Naive B cell (primary cell): Measurements from ENCODE around the gene FAM184B. TPM values are rescaled to one million over a fixed set of nuclear protein-coding genes. Genes with fewer than 3 reads are reported as not detected.

ENCODE experiments used
- ATAC-seq, 2 donors: fragments of 150-1000 bp; cut with Tn5 transposase; 2 replicates each; pipeline ENCODE4 v1.10.0; 2021; ENCODE audit warnings: low read depth in 2 of 2, mild to moderate bottlenecking in 2 of 2, moderate library complexity in 2 of 2
- DNase-seq: peaks from one replicate; pipeline ENCODE4 v3.0.0; 2022
- H3K27ac Mint-ChIP-seq, 6 donors: one replicate each; pipeline ENCODE4 v1.8.0; 2020 to 2022; ENCODE audit warnings: mild to moderate bottlenecking in 6 of 6, mixed read lengths in 6 of 6, moderate library complexity in 5 of 6, inconsistent platforms in 2 of 6
- H3K27me3 Mint-ChIP-seq, 3 donors: one replicate each; pipeline ENCODE4 v1.8.0; 2021 to 2022; ENCODE audit warnings: mixed read lengths in 3 of 3, mild to moderate bottlenecking in 1 of 3
- H3K36me3 Mint-ChIP-seq, 2 donors: one replicate each; pipeline ENCODE4 v1.8.0; 2020 to 2022; ENCODE audit warnings: mixed read lengths in 2 of 2, inconsistent platforms in 1 of 2, mild to moderate bottlenecking in 1 of 2
- H3K4me1 Mint-ChIP-seq, 3 donors: one replicate each; pipeline ENCODE4 v1.8.0; 2020 to 2022; ENCODE audit warnings: mixed read lengths in 3 of 3, inconsistent platforms in 1 of 3, mild to moderate bottlenecking in 1 of 3, moderate library complexity in 1 of 3
- H3K4me3 Mint-ChIP-seq, 8 donors: one replicate each; pipeline ENCODE4 v1.8.0; 2020 to 2022; ENCODE audit warnings: mild to moderate bottlenecking in 8 of 8, mixed read lengths in 8 of 8, moderate library complexity in 8 of 8, inconsistent platforms in 2 of 8
- H3K9me3 Mint-ChIP-seq, 7 donors: one replicate each; pipeline ENCODE4 v1.8.0; 2020 to 2022; ENCODE audit warnings: mixed read lengths in 7 of 7, mild to moderate bottlenecking in 5 of 7, inconsistent platforms in 2 of 7, moderate library complexity in 1 of 7
- polyA plus RNA-seq, 6 donors: library from polyadenylated mRNA; unstranded; fragments of 300-500 nt; fragmentation: Illumina TruSeq; gene quantifications; one replicate each; pipeline ENCODE4 v1.2.3, GENCODE V29; 2021; ENCODE audit warnings: low read depth in 6 of 6

FAM184B gene
- polyA plus RNA-seq, 6 donors from 2014 or later = not detected

GRCh38 chr4:17797808-17798207, 16.4 kb upstream of the FAM184B start:
- no peaks in the 10 kb centered on the region for H3K27me3 Mint-ChIP-seq
- DNase-seq (no peak), ATAC-seq (no peak)
- H3K36me3 Mint-ChIP-seq = peaks cover 0 to 11% of the 10 kb centered on the region in 2 donors
- peaks cover 0 to 6% (median 0%) of the 10 kb centered on the region in 3 donors for H3K4me1 Mint-ChIP-seq
- H3K27ac Mint-ChIP-seq = no peak overlapping the region
- no peak overlapping the region for H3K4me3 Mint-ChIP-seq
- H3K9me3 Mint-ChIP-seq = no peaks in the 10 kb centered on the region

DNA sequence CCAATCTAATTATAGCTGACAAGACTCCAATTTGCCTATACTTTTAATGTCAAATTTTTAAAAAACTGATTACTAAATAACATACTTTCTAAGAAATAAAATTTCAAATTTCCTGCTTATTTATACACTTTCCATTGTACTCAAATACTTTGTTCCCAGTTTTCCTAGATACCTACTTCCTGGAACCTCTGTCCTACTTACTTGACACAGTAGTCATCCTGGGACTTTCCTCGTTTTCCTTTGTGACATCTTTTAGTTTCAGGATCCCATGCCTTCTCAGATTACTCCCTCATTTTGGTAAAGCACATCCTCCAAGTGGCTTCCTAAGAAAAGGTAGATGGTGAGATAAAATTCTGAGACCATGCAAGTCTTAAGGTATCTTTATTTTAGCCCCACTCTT, 13.3 kb upstream of the FAM184B start:
- peak overlapping the region in 1 of 6 donors; percentile 14 for H3K27ac Mint-ChIP-seq
- H3K27me3 Mint-ChIP-seq = no peaks in the 10 kb centered on the region
- no peaks in the 10 kb centered on the region for H3K36me3 Mint-ChIP-seq
- H3K4me1 Mint-ChIP-seq = peaks cover 0 to 2% (median 0%) of the 10 kb centered on the region in 3 donors
- H3K4me3 Mint-ChIP-seq = no peak overlapping the region
- DNase-seq (no peak), ATAC-seq (no peak)
- peaks cover 0 to 3% (median 0%) of the 10 kb centered on the region in 7 donors for H3K9me3 Mint-ChIP-seq

GRCh38 chr4:17788956-17789355, 7.5 kb upstream of the FAM184B start:
- no peak for DNase-seq
- Mint-ChIP-seq H3K4me3 (no peak overlapping the region), H3K27me3 (peaks cover 0 to 5% (median 0%) of the 10 kb centered on the region in 3 donors), H3K36me3 (peaks cover 7 to 15% of the 10 kb centered on the region in 2 donors), H3K4me1 (peaks cover 0 to 6% (median 5%) of the 10 kb centered on the region in 3 donors), H3K27ac (no peak overlapping the region), H3K9me3 (peaks cover 0 to 3% (median 0%) of the 10 kb centered on the region in 7 donors)
- no peak for ATAC-seq

DNA sequence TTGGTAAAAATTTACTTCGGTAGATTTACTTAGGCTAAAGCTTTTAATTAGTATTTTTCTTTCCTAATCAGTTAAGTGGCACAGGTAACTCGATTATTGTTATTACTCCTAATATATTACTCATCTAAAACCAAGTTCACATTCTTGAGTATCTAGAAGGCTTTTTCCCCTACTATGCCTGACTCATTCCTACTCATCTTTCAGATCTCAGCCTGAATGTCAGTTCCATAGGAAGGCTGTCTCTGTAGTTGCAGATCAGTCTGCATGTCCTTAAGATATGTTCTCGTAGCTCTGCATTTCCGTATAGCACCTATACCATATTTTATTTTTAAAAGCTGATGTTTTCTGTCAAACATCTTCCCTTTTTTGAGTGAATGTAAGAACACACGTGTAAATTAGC, 5.9 kb upstream of the FAM184B start:
- peaks cover 0 to 7% (median 5%) of the 10 kb centered on the region in 3 donors for H3K4me1 Mint-ChIP-seq
- no peak overlapping the region for H3K4me3 Mint-ChIP-seq
- H3K36me3 Mint-ChIP-seq = peaks cover 7 to 15% of the 10 kb centered on the region in 2 donors
- no peak for DNase-seq
- H3K9me3 Mint-ChIP-seq = peaks cover 0 to 3% (median 0%) of the 10 kb centered on the region in 7 donors
- no peak for ATAC-seq
- peaks cover 0 to 5% (median 3%) of the 10 kb centered on the region in 3 donors for H3K27me3 Mint-ChIP-seq
- H3K27ac Mint-ChIP-seq = no peak overlapping the region

GRCh38 chr4:17786567-17786966, 5.1 kb upstream of the FAM184B start:
- peaks cover 15 to 20% of the 10 kb centered on the region in 2 donors for H3K36me3 Mint-ChIP-seq
- peaks cover 7 to 12% (median 10%) of the 10 kb centered on the region in 3 donors for H3K27me3 Mint-ChIP-seq
- H3K4me1 Mint-ChIP-seq = peaks cover 2 to 14% (median 11%) of the 10 kb centered on the region in 3 donors
- H3K9me3 Mint-ChIP-seq = peaks cover 0 to 6% (median 0%) of the 10 kb centered on the region in 7 donors
- peak overlapping the region in 1 of 6 donors; percentile 74 for H3K27ac Mint-ChIP-seq
- DNase-seq (no peak), ATAC-seq (no peak)
- H3K4me3 Mint-ChIP-seq = no peak overlapping the region

GRCh38 chr4:17785858-17786257, 4.4 kb upstream of the FAM184B start:
- Mint-ChIP-seq H3K36me3 (peaks cover 15 to 20% of the 10 kb centered on the region in 2 donors), H3K9me3 (peaks cover 0 to 6% (median 0%) of the 10 kb centered on the region in 7 donors), H3K4me1 (peaks cover 4 to 14% (median 13%) of the 10 kb centered on the region in 3 donors), H3K4me3 (no peak overlapping the region), H3K27me3 (peaks cover 10 to 14% (median 12%) of the 10 kb centered on the region in 3 donors), H3K27ac (no peak overlapping the region)
- ATAC-seq (no peak), DNase-seq (no peak)

GRCh38 chr4:17780501-17781299, 721 bp downstream of the FAM184B start:
- peaks cover 5 to 8% of the 10 kb centered on the region in 2 donors for H3K36me3 Mint-ChIP-seq
- H3K27me3 Mint-ChIP-seq = peaks cover 25 to 38% (median 32%) of the 10 kb centered on the region in 3 donors
- H3K4me1 Mint-ChIP-seq = peaks cover 4 to 9% (median 9%) of the 10 kb centered on the region in 3 donors
- DNase-seq = no peak
- H3K4me3 Mint-ChIP-seq = peak overlapping the region in 3 of 8 donors; percentile 6 to 41 (median 29)
- no peak overlapping the region for H3K27ac Mint-ChIP-seq
- peaks cover 0 to 6% (median 0%) of the 10 kb centered on the region in 7 donors for H3K9me3 Mint-ChIP-seq
- ATAC-seq = no peak

DNA sequence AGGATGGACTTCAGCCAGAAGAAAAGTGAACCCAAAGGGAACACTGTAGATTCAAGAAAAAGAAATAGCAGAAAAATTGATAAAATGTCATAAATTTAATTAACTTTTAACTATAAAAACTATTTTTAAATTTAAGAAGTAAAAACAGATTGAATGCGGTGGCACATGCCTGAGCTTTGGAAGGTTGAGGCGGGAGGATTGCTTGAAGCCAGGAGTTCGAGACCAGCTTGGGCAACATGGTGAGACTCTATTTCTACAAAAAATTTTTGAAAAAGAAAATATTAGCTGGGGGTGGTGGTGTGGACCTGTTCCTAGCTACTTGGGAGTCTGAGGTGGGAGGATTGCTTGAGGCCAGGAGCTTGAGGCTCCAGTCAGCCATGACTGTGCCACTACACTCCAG, 3.0 kb downstream of the FAM184B start:
- Mint-ChIP-seq H3K9me3 (peaks cover 0 to 6% (median 0%) of the 10 kb centered on the region in 7 donors), H3K27ac (no peak overlapping the region), H3K36me3 (peaks cover 5 to 8% of the 10 kb centered on the region in 2 donors), H3K4me3 (no peak overlapping the region), H3K4me1 (peaks cover 4 to 9% (median 9%) of the 10 kb centered on the region in 3 donors), H3K27me3 (peaks cover 26 to 38% (median 37%) of the 10 kb centered on the region in 3 donors)
- ATAC-seq = no peak
- DNase-seq = no peak

- H3K4me3 Mint-ChIP-seq = no peak overlapping the region
- H3K4me1 Mint-ChIP-seq = no peaks in the 10 kb centered on the region
- no peaks in the 10 kb centered on the region for H3K36me3 Mint-ChIP-seq
- DNase-seq = no peak
- peaks cover 0 to 12% (median 4%) of the 10 kb centered on the region in 3 donors for H3K27me3 Mint-ChIP-seq
- no peak for ATAC-seq
- peaks cover 0 to 3% (median 0%) of the 10 kb centered on the region in 7 donors for H3K9me3 Mint-ChIP-seq
- H3K27ac Mint-ChIP-seq = no peak overlapping the region
Observed at GRCh38 chr4:17773135-17773698, 8.2 kb downstream of the FAM184B start.

GRCh38 chr4:17771284-17771908, 10.0 kb downstream of the FAM184B start:
- H3K27ac Mint-ChIP-seq = no peak overlapping the region
- H3K4me3 Mint-ChIP-seq = no peak overlapping the region
- DNase-seq (no peak), ATAC-seq (no peak)
- H3K4me1 Mint-ChIP-seq = no peaks in the 10 kb centered on the region
- H3K9me3 Mint-ChIP-seq = peaks cover 0 to 8% (median 0%) of the 10 kb centered on the region in 7 donors
- no peaks in the 10 kb centered on the region for H3K36me3 Mint-ChIP-seq
- peaks cover 0 to 12% (median 6%) of the 10 kb centered on the region in 3 donors for H3K27me3 Mint-ChIP-seq

DNA sequence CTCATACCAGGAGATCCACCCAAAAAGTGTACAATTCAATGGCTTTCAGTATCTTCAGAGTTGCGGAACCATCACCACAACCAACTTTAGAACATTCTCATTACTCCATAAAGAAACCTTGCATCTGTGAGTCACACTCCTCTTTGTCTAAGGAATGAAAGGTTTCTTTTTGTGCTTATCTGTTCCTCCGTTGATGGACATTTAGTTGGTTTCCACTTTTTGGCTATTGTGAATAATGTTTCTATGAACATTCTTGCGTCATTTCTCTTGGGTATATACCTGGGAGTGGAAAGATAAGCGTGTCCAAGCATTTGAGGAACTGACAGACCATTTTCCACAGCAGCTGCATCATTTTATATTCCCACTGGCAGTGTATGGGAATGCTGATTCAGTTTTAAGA, 10.6 kb downstream of the FAM184B start:
- no peak for DNase-seq
- no peaks in the 10 kb centered on the region for H3K36me3 Mint-ChIP-seq
- H3K27me3 Mint-ChIP-seq = peaks cover 0 to 17% (median 10%) of the 10 kb centered on the region in 3 donors
- peaks cover 0 to 13% (median 5%) of the 10 kb centered on the region in 7 donors for H3K9me3 Mint-ChIP-seq
- H3K27ac Mint-ChIP-seq = no peak overlapping the region
- ATAC-seq = no peak
- no peak overlapping the region for H3K4me3 Mint-ChIP-seq
- H3K4me1 Mint-ChIP-seq = peaks cover 0 to under 1% (median 0%) of the 10 kb centered on the region in 3 donors

- Mint-ChIP-seq H3K9me3 (peaks cover 0 to 14% (median 8%) of the 10 kb centered on the region in 7 donors), H3K4me3 (no peak overlapping the region), H3K27ac (no peak overlapping the region)
Observed at GRCh38 chr4:17769406-17770174, 11.8 kb downstream of the FAM184B start.

More at GRCh38 chr4:17769406-17770174, 11.8 kb downstream of the FAM184B start:
- ATAC-seq (no peak), DNase-seq (no peak)
- H3K36me3 Mint-ChIP-seq = no peaks in the 10 kb centered on the region
- peaks cover 0 to 3% (median 0%) of the 10 kb centered on the region in 3 donors for H3K4me1 Mint-ChIP-seq
- H3K27me3 Mint-ChIP-seq = peaks cover 0 to 17% (median 10%) of the 10 kb centered on the region in 3 donors
